ENCODE measurements around the gene LRRC46.

Gene LRRC46

GRCh38 chr17:47810200-47810821, 21.2 kb upstream of the LRRC46 start:
- H3K4me3 ChIP-seq (ENCODE audit: low read depth, low read length): no peak overlapping the region
- TF ChIP-seq CTCF (IDR thresholded peaks at IDR 0.05; ENCODE audit: low read depth, low read length): no peak

GRCh38 chr17:47810901-47811635, 20.4 kb upstream of the LRRC46 start:
- H3K4me3 ChIP-seq (ENCODE audit: low read depth, low read length): no peak overlapping the region
- no peak for TF ChIP-seq CTCF (IDR thresholded peaks at IDR 0.05; ENCODE audit: low read depth, low read length)

- H3K4me3 ChIP-seq (ENCODE audit: low read depth, low read length): no peak overlapping the region
- no peak for TF ChIP-seq CTCF (IDR thresholded peaks at IDR 0.05; ENCODE audit: low read depth, low read length)
Measured at GRCh38 chr17:47811709-47812108, 19.8 kb upstream of the LRRC46 start.

DNA sequence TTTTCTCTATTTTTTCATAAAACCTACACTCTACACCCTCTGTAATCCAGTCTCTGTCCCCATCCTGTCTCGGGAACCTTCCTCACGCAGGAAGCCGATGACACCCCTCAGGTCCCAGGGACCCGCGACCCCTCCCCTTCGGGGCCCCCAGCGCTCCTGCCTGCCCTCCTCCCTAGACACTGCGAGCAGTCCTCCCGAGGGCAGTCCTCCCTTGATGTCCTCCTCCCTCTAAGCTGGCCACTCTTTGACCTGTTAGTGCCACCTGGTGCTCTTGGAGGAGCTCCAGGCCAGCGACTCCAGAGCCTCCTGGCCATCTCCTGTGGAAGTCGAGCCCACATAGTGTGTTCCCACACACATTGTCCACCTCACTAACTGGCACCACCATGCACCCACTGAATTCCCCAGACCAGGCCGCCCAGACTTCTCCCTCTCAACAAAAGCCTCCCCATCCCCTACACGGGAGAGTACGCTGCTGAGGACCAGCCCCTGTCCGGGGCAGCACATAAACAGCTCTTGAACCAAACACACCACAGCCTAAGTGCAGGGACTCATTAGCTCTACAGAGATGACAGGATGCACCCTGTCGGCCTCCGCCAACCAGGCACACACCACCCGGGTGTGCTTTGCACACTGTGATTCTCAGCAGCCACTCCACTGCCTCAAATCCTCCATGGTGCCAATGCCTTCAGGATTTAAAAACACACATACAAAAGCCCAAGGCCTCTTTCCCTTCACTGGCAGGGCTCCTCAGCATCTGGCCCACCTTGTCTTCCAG, 19.1 kb upstream of the LRRC46 start:
- TF ChIP-seq CTCF (IDR thresholded peaks at IDR 0.05; ENCODE audit: low read depth, low read length): no peak
- H3K4me3 ChIP-seq (ENCODE audit: low read depth, low read length): no peak overlapping the region

- H3K4me3 ChIP-seq (ENCODE audit: low read depth, low read length): no peak overlapping the region
- TF ChIP-seq CTCF (IDR thresholded peaks at IDR 0.05; ENCODE audit: low read depth, low read length): no peak
Measured at GRCh38 chr17:47813077-47813476, 18.4 kb upstream of the LRRC46 start.

DNA sequence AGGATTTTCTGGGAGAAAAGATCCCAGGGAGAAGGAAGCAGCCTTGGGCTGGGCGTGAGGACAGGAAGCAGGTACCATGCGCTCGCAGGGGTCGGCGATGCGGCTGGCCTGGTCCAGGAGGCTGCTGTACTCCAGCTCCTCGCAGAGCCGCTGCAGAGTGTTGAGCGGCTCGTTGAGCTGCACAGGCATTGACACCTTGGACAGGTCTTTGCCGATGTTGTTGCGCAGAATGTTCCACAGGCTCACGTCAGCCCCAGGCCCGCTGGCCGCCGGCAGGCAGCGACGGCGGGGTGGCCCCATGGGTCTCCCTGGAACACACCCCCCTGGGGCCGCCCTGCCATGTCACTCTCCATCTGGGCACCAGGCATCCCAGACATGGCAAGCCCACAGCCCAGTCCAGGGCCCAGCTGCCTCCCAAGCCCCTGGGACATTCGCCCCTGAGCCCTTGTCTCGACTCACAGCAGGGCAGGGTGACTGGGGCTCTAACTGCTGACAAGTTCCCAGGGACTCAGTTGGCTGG, 17.9 kb upstream of the LRRC46 start:
- no peak overlapping the region for H3K4me3 ChIP-seq (ENCODE audit: low read depth, low read length)
- TF ChIP-seq CTCF (IDR thresholded peaks at IDR 0.05; ENCODE audit: low read depth, low read length): no peak

All from WI38 (cell line).